HG02798 (cell line): Measurements from ENCODE around the gene BPHL.
A peak's percentile ranks its signal among the peaks of the same experiment; 100 is the strongest.
"Not testable (repeated sequence)": the region's sequence is repeated elsewhere in the genome, so short reads cannot be mapped to it uniquely, and the experiment has no call there.

Source experiments
- ATAC-seq: cut with Tn5 transposase; IDR thresholded peaks from one replicate; pipeline ENCODE4 v1.9.1; 2021; ENCODE audit warnings: mild to moderate bottlenecking; ENCODE audit not compliant: unreplicated experiment, poor library complexity

The BPHL gene

DNA sequence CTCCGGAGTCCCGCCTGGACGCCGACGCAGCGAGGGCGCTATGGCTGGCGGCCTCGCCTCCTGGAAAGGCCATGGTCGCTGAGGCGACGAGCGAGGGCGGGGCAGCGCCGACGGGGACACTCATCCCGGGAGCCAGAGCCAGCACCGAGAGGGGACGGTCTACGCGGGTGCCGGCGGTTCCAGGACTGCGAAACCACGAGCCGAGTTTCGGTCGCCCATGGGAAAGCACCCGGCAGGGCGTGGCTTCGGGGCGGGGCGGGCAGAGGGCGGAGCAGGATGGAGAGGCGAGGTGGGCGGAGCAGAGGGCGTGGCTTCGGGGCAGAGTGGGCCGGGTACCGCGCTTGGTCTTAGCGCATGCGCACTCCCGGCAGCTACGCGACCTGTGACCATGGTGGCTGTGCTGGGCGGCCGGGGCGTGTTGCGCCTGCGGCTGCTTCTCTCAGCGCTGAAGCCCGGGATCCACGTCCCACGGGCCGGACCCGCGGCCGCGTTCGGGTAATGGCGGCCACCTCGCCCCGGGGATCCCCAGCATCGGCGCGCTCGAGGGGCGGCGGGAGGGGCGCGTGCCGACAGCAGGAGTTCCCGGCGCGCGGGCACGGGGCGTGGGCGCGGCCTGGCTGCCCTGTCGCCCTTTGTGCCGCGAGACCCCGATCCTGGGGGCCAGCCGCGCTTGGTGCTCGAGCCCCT lies at the start of gene BPHL:
Gene BPHL, plus strand, starts transcription at position 359 of the 687 bp plus-strand sequence. Its CDS starts 30 bp downstream, at position 389.
- ATAC-seq: peak; percentile 92

DNA sequence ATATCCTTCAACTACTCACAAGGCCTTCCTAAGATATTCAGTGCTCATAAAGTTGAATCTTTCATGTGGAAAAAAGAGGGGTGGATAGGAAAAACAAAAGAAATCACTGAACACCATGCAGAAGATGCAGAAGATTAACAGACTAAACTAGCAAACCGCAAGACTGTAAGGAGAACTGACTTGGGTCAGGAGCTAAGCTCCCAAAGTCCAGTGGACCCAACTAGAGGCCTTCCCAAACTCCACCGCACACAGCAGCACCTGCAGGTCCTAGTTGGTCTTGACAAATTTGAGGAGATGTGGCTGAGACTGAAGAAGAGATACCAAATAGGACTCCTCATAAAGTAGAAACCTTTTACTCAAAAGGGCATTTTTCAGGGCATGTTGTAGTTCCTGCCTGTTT lies 46.9 kb upstream of the BPHL start:
- no peak for ATAC-seq

DNA sequence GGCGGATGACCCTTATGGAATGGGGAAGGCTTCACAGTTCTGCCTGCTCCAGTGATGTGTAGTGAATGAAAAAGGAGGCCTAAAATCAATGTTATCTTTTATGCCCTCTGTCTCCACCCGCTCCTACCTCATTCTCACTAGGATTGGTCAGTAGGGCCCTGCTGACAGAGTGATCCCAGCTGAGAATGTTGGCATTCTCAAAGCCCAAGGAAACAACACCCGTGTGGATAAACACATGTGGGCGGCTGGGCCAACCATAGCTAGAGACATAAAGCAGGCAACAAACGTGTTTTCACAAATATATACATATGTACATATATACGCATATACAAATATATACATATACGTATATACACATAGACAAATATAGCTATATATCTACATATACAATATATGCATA lies 45.7 kb upstream of the BPHL start:
- ATAC-seq: no peak

- ATAC-seq: no peak
Observed at GRCh38 chr6:3073382-3073781, 45.1 kb upstream of the BPHL start.

GRCh38 chr6:3075772-3076113 lies 42.8 kb upstream of the BPHL start:
- no peak for ATAC-seq

DNA sequence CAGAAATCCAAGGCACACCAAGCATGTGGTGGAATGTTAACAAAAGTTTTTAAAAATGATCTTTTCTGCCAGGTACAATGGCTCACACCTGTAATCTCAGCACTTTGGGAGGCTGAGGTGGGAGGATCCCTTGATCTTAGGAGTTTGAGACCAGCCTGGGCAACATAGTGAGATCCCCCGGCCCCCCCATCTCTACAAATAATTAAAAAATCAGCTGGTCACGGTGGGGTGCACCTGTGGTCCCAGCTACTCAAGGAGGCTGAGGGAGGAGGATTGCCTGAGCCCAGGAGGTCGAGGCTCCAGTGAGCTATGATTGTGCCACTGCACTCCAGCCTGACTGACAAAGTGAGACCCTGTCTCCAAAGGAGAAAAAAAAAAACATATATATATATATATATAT lies 42.2 kb upstream of the BPHL start:
- ATAC-seq: no peak

- ATAC-seq: no peak
Observed at GRCh38 chr6:3077430-3077829, 41.1 kb upstream of the BPHL start.

- ATAC-seq: not testable (repeated sequence)
Observed at GRCh38 chr6:3078952-3079351, 39.6 kb upstream of the BPHL start.

DNA sequence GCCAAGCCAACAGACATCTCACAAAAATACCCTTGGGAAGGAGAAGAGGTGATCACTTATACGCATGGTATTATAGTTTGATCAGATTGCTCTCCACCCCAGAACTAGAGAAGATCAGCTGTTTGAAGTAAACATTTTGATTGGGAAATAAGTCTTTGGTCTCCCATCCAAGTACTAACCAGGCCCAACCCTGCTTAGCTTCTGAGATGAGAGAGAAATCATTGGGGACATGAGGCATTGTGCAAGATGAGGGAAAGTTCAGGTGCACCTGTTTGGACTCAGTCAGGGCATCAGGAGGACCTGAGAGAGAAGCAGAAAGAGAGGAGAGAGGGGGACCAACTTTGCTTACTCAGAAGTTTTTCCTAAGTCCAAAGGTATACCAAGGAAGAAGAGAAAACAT lies 38.8 kb upstream of the BPHL start:
- ATAC-seq: no peak

- no peak for ATAC-seq
Observed at GRCh38 chr6:3081960-3082359, 36.6 kb upstream of the BPHL start.

- no peak for ATAC-seq
Observed at GRCh38 chr6:3085074-3085473, 33.4 kb upstream of the BPHL start.

- no peak for ATAC-seq
Observed at GRCh38 chr6:3086282-3086946, 32.1 kb upstream of the BPHL start.

GRCh38 chr6:3088446-3088845 lies 30.1 kb upstream of the BPHL start:
- no peak for ATAC-seq

DNA sequence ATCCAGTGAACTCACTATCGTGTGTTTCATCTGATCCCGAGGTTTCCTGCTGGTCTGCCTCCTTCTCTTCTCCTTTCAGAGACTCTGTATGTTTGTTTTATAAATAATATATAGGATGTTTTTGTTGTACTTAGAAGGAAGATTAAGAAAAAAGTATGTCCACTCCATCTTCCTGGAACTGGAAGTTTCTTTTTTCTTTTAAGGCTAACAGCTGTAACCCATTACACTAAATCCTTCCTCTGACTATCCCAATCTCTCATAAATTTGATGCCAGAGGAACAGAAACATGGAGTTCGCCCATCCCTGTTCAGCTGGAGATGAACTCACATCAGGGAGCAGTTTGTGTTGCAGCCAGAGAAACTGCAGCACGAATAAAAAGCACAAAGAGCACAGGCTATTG lies 29.5 kb upstream of the BPHL start:
- no peak for ATAC-seq

DNA sequence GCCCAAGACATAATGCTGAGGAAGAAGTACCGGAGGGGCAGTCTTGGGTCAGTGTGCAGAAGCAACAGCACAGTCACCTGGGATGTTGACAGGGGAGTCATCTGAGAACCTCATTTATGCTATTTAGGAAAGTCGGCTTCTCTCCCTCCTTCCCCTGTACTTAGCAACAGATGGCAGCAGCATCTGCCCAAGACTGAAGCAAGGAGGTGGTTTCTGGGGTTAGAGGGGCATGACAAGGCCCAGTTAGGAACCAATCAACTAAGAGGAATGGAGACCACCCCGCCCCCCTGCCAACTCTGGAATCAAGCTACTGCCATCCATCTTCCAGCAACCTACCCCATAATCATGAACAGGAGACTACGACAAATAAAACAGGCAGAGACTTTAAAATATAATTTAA lies 28.5 kb upstream of the BPHL start:
- no peak for ATAC-seq

DNA sequence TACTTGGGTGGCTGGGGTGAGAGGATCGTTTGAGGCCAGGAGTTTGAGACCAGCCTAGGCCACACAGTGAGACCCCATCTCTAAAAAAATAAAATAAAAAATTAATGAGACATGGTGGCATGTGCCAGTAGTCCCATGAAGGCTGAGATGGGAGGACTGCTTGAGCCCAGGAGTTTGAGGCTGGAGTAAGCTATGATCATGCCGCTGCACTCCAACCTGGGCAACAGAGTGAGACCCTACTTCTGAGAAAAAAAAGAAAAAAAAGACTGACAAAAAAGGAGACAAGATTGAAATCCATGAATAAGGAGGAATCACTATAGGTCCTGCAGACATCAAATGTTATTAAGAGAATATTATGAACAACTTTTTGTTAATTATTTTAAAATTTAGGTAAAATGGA lies 23.7 kb upstream of the BPHL start:
- ATAC-seq: no peak

DNA sequence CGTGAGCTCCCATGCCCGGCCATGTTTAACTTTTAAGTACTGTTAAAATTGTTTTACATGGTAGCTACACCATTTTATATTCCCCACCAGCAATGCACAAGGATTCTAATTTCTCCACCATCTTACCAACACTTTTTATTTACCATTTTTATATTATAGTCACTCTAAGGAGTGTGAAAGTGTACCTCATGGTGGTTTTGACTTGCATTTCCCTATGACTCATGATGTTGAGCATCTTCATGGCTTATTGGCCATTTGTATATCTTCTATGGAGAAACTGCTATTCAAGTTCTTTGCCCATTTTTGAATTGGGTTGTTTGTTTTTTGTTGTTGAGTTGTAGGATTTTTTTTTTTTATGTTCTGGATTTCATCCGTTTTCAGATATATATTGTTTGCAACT lies 15.6 kb upstream of the BPHL start:
- no peak for ATAC-seq

- ATAC-seq: no peak
Observed at GRCh38 chr6:3108746-3109414, 9.6 kb upstream of the BPHL start.

GRCh38 chr6:3109761-3110160 lies 8.8 kb upstream of the BPHL start:
- no peak for ATAC-seq

- ATAC-seq: no peak
Observed at GRCh38 chr6:3114377-3114776, 4.1 kb upstream of the BPHL start.

DNA sequence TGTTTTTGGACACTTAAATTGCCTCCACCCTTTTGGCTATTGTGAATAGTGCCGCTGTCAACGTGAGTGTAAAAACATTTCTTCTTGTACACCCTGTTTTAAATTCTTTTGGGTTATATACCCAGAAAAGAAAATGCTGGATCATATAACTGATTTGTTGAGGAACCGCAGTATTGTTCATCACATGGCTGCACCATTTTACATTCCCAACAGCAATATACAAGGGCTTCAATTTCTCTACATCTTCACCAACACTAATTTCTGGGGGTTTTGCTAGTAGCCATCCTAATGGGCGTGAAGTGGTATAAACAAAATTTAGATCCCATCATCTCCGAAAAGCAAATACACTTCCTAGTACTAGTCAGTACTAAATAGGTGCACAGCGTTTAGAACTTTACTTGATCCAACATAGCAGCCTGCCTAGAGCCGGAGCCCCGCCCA lies 579 bp upstream of the BPHL start:
- ATAC-seq: no peak
